CD4-positive, alpha-beta T cell (primary cell): ENCODE data around the gene WIPF1. TPM values are rescaled to one million over a fixed set of nuclear protein-coding genes. Genes with fewer than 3 reads are reported as not detected.
A peak's percentile ranks its signal among the peaks of the same experiment; 100 is the strongest.

ENCODE experiments used
- ATAC-seq: fragments of 200-7000 bp; cut with Tn5 transposase; one replicate; pipeline ENCODE4 v1.10.0; 2022; ENCODE audit warnings: mild to moderate bottlenecking; ENCODE audit not compliant: poor library complexity
- CTCF ChIA-PET: fragments of 350-600 bp; sonication (Branson Sonifier 250); formaldehyde crosslinking; loops from one replicate; lab custom pipeline; 2021; ENCODE audit warnings: antibody characterized with exemption, inconsistent platforms; lab: Charles Lee
- POLR2A ChIA-PET: fragments of 350-600 bp; sonication (Branson Sonifier 250); formaldehyde crosslinking; loops from one replicate; lab custom pipeline; 2021; ENCODE audit warnings: antibody characterized with exemption, inconsistent platforms; lab: Charles Lee
- DNase-seq, 14 experiments: peaks; one replicate each; pipeline ENCODE4 v3.0.0-alpha.2; 2013 to 2020; ENCODE audit warnings: mixed read lengths in 2 of 14
- H3K27ac ChIP-seq, 2 donors: one replicate each; pipeline versions ENCODE4 v1.5.1 to v1.7.0; 2013; ENCODE audit warnings: low read length in 2 of 2, low read depth in 1 of 2, mild to moderate bottlenecking in 1 of 2
- H3K27me3 ChIP-seq, 2 experiments: 1 replicate in 1 of 2; 2 replicates in 1 of 2; pipeline versions ENCODE4 v1.6.1 to v1.7.0; 2013; ENCODE audit warnings: low read length in 2 of 2, control low read depth in 1 of 2, mild to moderate bottlenecking in 1 of 2, moderate library complexity in 1 of 2; ENCODE audit not compliant: insufficient read depth in 2 of 2, control insufficient read depth in 1 of 2
- H3K36me3 ChIP-seq: one replicate; pipeline ENCODE4 v1.6.1; 2013; ENCODE audit warnings: low read length, control low read depth; ENCODE audit not compliant: insufficient read depth
- H3K4me1 ChIP-seq: one replicate; pipeline ENCODE4 v1.6.1; 2013; ENCODE audit warnings: low read length, control low read depth; ENCODE audit not compliant: insufficient read depth
- H3K4me3 ChIP-seq: one replicate; pipeline ENCODE4 v1.5.1; 2013; ENCODE audit warnings: mild to moderate bottlenecking, low read length, moderate library complexity
- H3K9me3 ChIP-seq, 2 experiments: 1 replicate in 1 of 2; 2 replicates in 1 of 2; pipeline versions ENCODE4 v1.6.1 to v1.7.0; 2013; ENCODE audit warnings: low read length in 2 of 2, mild to moderate bottlenecking in 2 of 2, control low read depth in 1 of 2, moderate library complexity in 1 of 2; ENCODE audit not compliant: control insufficient read depth in 1 of 2, insufficient read depth in 1 of 2
- H3K27ac Mint-ChIP-seq: one replicate; pipeline ENCODE4 v1.8.0; 2020; ENCODE audit warnings: mixed read lengths
- H3K27me3 Mint-ChIP-seq: one replicate; pipeline ENCODE4 v1.8.0; 2021; ENCODE audit warnings: mixed read lengths
- H3K36me3 Mint-ChIP-seq: one replicate; pipeline ENCODE4 v1.8.0; 2021; ENCODE audit warnings: low read depth, mixed read lengths
- H3K4me1 Mint-ChIP-seq: one replicate; pipeline ENCODE4 v1.8.0; 2021; ENCODE audit warnings: low read depth, mixed read lengths
- H3K4me3 Mint-ChIP-seq: one replicate; pipeline ENCODE4 v1.8.0; 2020; ENCODE audit warnings: mild to moderate bottlenecking, mixed read lengths
- H3K9me3 Mint-ChIP-seq: one replicate; pipeline ENCODE4 v1.8.0; 2020; ENCODE audit warnings: mixed read lengths
- CTCF ChIP-seq: fragments of 200-600 bp; IDR thresholded peaks from one replicate; pipeline ENCODE4 v1.8.0; 2022; ENCODE audit warnings: antibody characterized with exemption, mild to moderate bottlenecking
- intact Hi-C, 2 experiments: fragments of 100-400 bp; cut with DNase I in 1 of 2; cut with micrococcal nuclease in 1 of 2; formaldehyde crosslinking; loops; one replicate each; pipeline versions ENCODE4 v1.15.1 to v1.9.0; 2023 to 2025; cut with DNase I, micrococcal nuclease
- total RNA-seq, 174 experiments: library from RNA in 2 of 174; stranded (reverse) in 2 of 174; gene quantifications; one replicate each; pipeline ENCODE4 v1.2.3 and lab custom pipeline; 2021 to 2026

The WIPF1 gene
- total RNA-seq, 2 experiments from 2014 or later: 237 to 264 TPM

- H3K27ac ChIP-seq: peak overlapping the region; percentile 75
- H3K36me3 ChIP-seq: peaks cover 64% of the 10 kb centered on the region
- peak overlapping the region; percentile 75 for H3K4me3 Mint-ChIP-seq
Measured at GRCh38 chr2:174590346-174590745, 7.3 kb downstream of the WIPF1 start.

GRCh38 chr2:174589334-174589733 is 8.3 kb downstream of the WIPF1 start:
- H3K36me3 Mint-ChIP-seq: peaks cover 86% of the 10 kb centered on the region
- no peak for ATAC-seq
- DNase-seq: no peak

More at GRCh38 chr2:174590346-174590745, 7.3 kb downstream of the WIPF1 start:
- ATAC-seq: no peak
- intact Hi-C loops: loop anchor here in 1 of 2 experiments (5.0 kb wide), 1 partner anchor 98 kb away; no protein-coding TSS in a partner anchor
- DNase-seq: no peak
- Mint-ChIP-seq H3K9me3 (no peaks in the 10 kb centered on the region), H3K4me1 (peaks cover 82% of the 10 kb centered on the region), H3K36me3 (peaks cover 84% of the 10 kb centered on the region), H3K27ac (peak overlapping the region; percentile 95), H3K27me3 (no peaks in the 10 kb centered on the region)
- ChIA-PET CTCF (interaction anchor here (0.9 to 2.1 kb wide), 2 partner anchors 10 to 13 kb away, joined by 3 to 7 read pairs; no protein-coding TSS in a partner anchor), POLR2A (interaction anchor here (1.2 to 5.9 kb wide), 2 partner anchors 18 to 43 kb away, joined by 7 to 54 read pairs; no protein-coding TSS in a partner anchor)
- no peaks in the 10 kb centered on the region for H3K9me3 ChIP-seq
- TF ChIP-seq CTCF: no peak
- H3K4me3 ChIP-seq: peak overlapping the region; percentile 3
- peaks cover 74% of the 10 kb centered on the region for H3K4me1 ChIP-seq
- no peaks in the 10 kb centered on the region for H3K27me3 ChIP-seq

GRCh38 chr2:174588463-174588862 is 9.1 kb downstream of the WIPF1 start:
- H3K4me3 Mint-ChIP-seq: peak overlapping the region; percentile 76
- H3K27ac Mint-ChIP-seq: peak overlapping the region; percentile 95
- ATAC-seq: no peak
- peak overlapping the region; percentile 20 for H3K4me3 ChIP-seq
- peaks cover 82% of the 10 kb centered on the region for H3K36me3 ChIP-seq
- TF ChIP-seq CTCF: no peak
- POLR2A ChIA-PET: interaction anchor here (0.9 to 2.8 kb wide), 2 partner anchors 9 to 10 kb away, joined by 5 to 17 read pairs; partner anchors contain the start of gene WIPF1
- peak overlapping the region; percentile 52 to 75 for H3K27ac ChIP-seq
- no peaks in the 10 kb centered on the region for H3K9me3 ChIP-seq
- H3K9me3 Mint-ChIP-seq: no peaks in the 10 kb centered on the region
- CTCF ChIA-PET: no interaction called here
- intact Hi-C loops: no loop called here
- H3K27me3 Mint-ChIP-seq: no peaks in the 10 kb centered on the region
- peaks cover 87% of the 10 kb centered on the region for H3K4me1 ChIP-seq
- H3K4me1 Mint-ChIP-seq: peaks cover 84% of the 10 kb centered on the region
- H3K27me3 ChIP-seq: no peaks in the 10 kb centered on the region
- peaks cover 87% of the 10 kb centered on the region for H3K36me3 Mint-ChIP-seq
- DNase-seq: no peak

More at GRCh38 chr2:174589334-174589733, 8.3 kb downstream of the WIPF1 start:
- Mint-ChIP-seq H3K27ac (peak overlapping the region; percentile 95), H3K9me3 (no peaks in the 10 kb centered on the region), H3K27me3 (no peaks in the 10 kb centered on the region), H3K4me1 (peaks cover 88% of the 10 kb centered on the region), H3K4me3 (peak overlapping the region; percentile 76)
- H3K27me3 ChIP-seq: no peaks in the 10 kb centered on the region
- peaks cover 84% of the 10 kb centered on the region for H3K4me1 ChIP-seq
- no peaks in the 10 kb centered on the region for H3K9me3 ChIP-seq
- peaks cover 73% of the 10 kb centered on the region for H3K36me3 ChIP-seq
- POLR2A ChIA-PET: interaction anchor here (0.9 kb wide), 1 partner anchor 9 kb away, joined by 5 read pairs; the partner anchor contains the start of gene WIPF1
- TF ChIP-seq CTCF: no peak
- CTCF ChIA-PET: interaction anchor here (0.9 kb wide), 1 partner anchor 14 kb away, joined by 3 read pairs; no protein-coding TSS in a partner anchor
- intact Hi-C loops: no loop called here
- peak overlapping the region; percentile 52 to 75 for H3K27ac ChIP-seq
- peak overlapping the region; percentile 20 for H3K4me3 ChIP-seq
